ENCODE data around the gene IFNB1. TPM values are rescaled to one million over a fixed set of nuclear protein-coding genes. Genes with fewer than 3 reads are reported as not detected.

The IFNB1 gene
- total RNA-seq, 1 donor: not detected

GRCh38 chr9:21043841-21044240, 33.9 kb downstream of the IFNB1 start:
- TF ChIP-seq, protein P1, sequence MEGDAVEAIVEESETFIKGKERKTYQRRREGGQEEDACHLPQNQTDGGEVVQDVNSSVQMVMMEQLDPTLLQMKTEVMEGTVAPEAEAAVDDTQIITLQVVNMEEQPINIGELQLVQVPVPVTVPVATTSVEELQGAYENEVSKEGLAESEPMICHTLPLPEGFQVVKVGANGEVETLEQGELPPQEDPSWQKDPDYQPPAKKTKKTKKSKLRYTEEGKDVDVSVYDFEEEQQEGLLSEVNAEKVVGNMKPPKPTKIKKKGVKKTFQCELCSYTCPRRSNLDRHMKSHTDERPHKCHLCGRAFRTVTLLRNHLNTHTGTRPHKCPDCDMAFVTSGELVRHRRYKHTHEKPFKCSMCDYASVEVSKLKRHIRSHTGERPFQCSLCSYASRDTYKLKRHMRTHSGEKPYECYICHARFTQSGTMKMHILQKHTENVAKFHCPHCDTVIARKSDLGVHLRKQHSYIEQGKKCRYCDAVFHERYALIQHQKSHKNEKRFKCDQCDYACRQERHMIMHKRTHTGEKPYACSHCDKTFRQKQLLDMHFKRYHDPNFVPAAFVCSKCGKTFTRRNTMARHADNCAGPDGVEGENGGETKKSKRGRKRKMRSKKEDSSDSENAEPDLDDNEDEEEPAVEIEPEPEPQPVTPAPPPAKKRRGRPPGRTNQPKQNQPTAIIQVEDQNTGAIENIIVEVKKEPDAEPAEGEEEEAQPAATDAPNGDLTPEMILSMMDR (IDR thresholded peaks at IDR 0.05; ENCODE audit: insufficient read depth, low read length): no peak
- DNase-seq (ENCODE audit: low read depth): no peak
- no peak overlapping the region for H3K4me3 ChIP-seq (ENCODE audit: low read depth, low read length)

DNA sequence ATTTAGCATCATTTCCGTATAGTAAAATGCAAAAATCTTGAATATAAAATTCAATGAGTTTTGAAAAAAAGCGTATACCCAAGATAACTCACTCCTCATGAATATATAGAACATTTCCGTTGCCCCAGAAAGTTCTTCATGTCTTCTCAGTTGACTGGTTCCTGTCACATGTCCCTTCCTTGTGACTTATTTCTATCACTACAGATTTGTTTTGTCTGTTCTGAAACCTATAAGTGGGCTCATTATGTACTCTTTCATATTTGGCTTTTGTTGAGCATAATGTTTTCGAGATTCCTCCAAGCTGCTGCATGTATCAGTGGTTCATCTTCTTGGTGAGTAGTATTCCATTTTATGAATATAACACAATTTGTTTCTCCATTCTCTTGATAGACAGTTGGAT, 35.3 kb downstream of the IFNB1 start:
- DNase-seq (ENCODE audit: low read depth): no peak
- H3K4me3 ChIP-seq (ENCODE audit: low read depth, low read length): no peak overlapping the region
- TF ChIP-seq, protein P1 (IDR thresholded peaks at IDR 0.05; ENCODE audit: insufficient read depth, low read length): no peak

- DNase-seq (ENCODE audit: low read depth): no peak
- TF ChIP-seq, protein P1 (IDR thresholded peaks at IDR 0.05; ENCODE audit: insufficient read depth, low read length): no peak
- no peak overlapping the region for H3K4me3 ChIP-seq (ENCODE audit: low read depth, low read length)
Observed at GRCh38 chr9:21039302-21039701, 38.4 kb downstream of the IFNB1 start.

DNA sequence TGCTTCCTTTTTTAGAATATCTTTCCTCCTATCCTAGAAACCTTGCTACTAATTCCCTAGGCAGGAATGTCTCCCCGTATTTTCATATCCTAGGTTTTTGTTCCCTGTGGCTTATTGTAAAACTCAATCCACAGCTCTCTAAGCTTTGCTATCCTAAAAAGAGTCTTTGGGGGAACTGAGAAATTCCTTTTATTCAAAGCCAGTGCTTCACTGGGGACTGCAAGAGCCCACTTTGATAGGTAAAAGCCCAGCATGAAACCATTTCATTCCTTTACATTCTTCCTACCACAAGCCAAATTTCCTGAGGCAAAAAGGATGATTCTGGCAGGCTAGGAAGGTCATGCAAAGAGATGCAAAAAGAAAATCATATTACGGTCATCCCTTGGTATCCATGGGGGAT, 40.5 kb downstream of the IFNB1 start:
- DNase-seq (ENCODE audit: low read depth): no peak
- no peak overlapping the region for H3K4me3 ChIP-seq (ENCODE audit: low read depth, low read length)
- TF ChIP-seq, protein P1 (IDR thresholded peaks at IDR 0.05; ENCODE audit: insufficient read depth, low read length): no peak

DNA sequence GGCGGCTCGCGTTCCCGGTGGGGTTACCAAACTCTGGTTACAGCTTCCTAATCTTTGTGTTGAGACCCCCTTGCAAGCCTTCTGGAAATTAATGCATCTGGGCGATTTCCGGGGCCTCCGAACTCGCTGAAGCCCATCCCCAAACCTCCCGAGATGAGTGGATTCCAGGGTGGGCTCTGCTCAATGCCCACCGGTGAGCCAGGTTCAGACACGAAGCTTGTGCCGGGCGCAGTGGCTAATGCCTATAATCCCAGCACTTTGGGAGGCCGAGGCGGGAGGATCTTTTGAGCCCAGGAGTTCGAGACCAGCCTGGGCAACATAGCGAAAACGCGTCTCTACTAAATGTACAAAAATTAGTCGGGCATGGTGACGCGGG, 45.9 kb downstream of the IFNB1 start:
- peak overlapping the region; percentile 63 for H3K4me3 ChIP-seq (ENCODE audit: low read depth, low read length)
- DNase-seq (ENCODE audit: low read depth): no peak
- TF ChIP-seq, protein P1 (IDR thresholded peaks at IDR 0.05; ENCODE audit: insufficient read depth, low read length): no peak

- TF ChIP-seq, protein P1 (IDR thresholded peaks at IDR 0.05; ENCODE audit: insufficient read depth, low read length): no peak
- peak; percentile 34 for DNase-seq (ENCODE audit: low read depth)
Observed at GRCh38 chr9:21031091-21031807, 46.5 kb downstream of the IFNB1 start, which contains the start of gene HACD4. TSS of gene HACD4 (minus strand) at chr9:21031640. CDS start at chr9:21031590, 50 bp downstream.

More at GRCh38 chr9:21031091-21031807, 46.5 kb downstream of the IFNB1 start, which contains the start of gene HACD4:
- peak within 1 kb of the TSS; percentile 63 for H3K4me3 ChIP-seq (ENCODE audit: low read depth, low read length)

All from fibroblast of the aortic adventitia (primary cell).